ENCODE data around the gene TNFSF9.
"Not testable (repeated sequence)": the region's sequence is repeated elsewhere in the genome, so short reads cannot be mapped to it uniquely, and the experiment has no call there.

DNA sequence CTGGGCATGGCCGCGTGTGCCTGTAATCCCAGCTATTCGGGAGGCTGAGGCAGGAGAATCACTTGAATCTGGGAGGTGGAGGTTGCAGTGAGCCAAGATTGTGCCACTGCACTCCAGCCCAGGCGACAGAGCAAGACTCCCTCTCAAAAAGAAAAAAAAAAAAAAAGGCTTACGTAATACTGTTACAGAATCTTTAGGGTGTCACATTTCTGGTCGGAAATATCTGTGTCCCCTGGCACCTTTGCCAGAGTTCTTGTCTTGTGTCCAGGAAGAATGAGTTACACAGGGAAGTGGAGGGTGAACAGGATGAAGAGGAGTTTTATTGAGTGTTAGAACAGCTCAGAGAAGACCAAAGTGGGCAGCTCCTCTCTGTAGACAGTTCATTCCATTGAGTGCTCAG is 19.9 kb downstream of the TNFSF9 start:
- not testable (repeated sequence) for TF ChIP-seq CTCF, POLR2A (IDR thresholded peaks at IDR 0.05)

Measured in heart left ventricle (tissue), 13 donors.